Urinary bladder (tissue), 4 donors: ENCODE measurements around the gene LYAR. TPM values are rescaled to one million over a fixed set of nuclear protein-coding genes. Genes with fewer than 3 reads are reported as not detected.
"Not testable (repeated sequence)": the region's sequence is repeated elsewhere in the genome, so short reads cannot be mapped to it uniquely, and the experiment has no call there.

Experiments
- DNase-seq: peaks from one replicate; pipeline ENCODE4 v3.0.0-alpha.2; 2015; ENCODE audit errors: extremely low spot score
- H3K27ac ChIP-seq: one replicate; pipeline ENCODE4 v1.5.1; 2013; ENCODE audit warnings: low read depth, mild to moderate bottlenecking, moderate library complexity
- H3K36me3 ChIP-seq: one replicate; pipeline ENCODE4 v1.6.1; 2013; ENCODE audit warnings: mild to moderate bottlenecking, moderate library complexity; ENCODE audit not compliant: insufficient read depth
- H3K4me1 ChIP-seq: one replicate; pipeline ENCODE4 v1.6.1; 2013; ENCODE audit warnings: mild to moderate bottlenecking, moderate library complexity; ENCODE audit not compliant: insufficient read depth
- H3K4me3 ChIP-seq: one replicate; pipeline ENCODE4 v1.5.1; 2013; ENCODE audit warnings: low read depth, low read length
- WGBS: extraction: QIAGEN DNeasy Blood & Tissue Kit; methylation state at CpG from one replicate; pipeline ENCODE4 v1.1.7; 2013; 5-methylcytosine and 5-hydroxymethylcytosine counted together
- polyA plus RNA-seq: library from polyadenylated mRNA; stranded (reverse); fragments of 200-250 nt; gene quantifications from one replicate; pipeline ENCODE4 v1.2.3, GENCODE V29; 2013
- total RNA-seq: library from RNA; depleted of rRNA; stranded (reverse); fragments of >200 nt; gene quantifications from one replicate; pipeline ENCODE4 v1.2.3, GENCODE V29; 2014
- donor health status: healthy with polysubstance abuse.
- donor health status: healthy.

LYAR gene
- total and polyA plus RNA-seq, 2 donors, result 9.1 to 14.2 TPM

- Histone ChIP-seq H3K27ac (no peak overlapping the region), H3K4me1 (no peaks in the 10 kb centered on the region), H3K4me3 (no peak overlapping the region), H3K36me3 (no peaks in the 10 kb centered on the region)
- 87% methylated on average over 11 of the region's 11 CpGs for WGBS
- no peak for DNase-seq
Measured at GRCh38 chr4:4269331-4269731, 20.6 kb downstream of the LYAR start.

GRCh38 chr4:4268776-4269175 is 21.2 kb downstream of the LYAR start:
- 88% methylated on average over 1 of the region's 1 CpG for WGBS
- H3K27ac ChIP-seq, result no peak overlapping the region
- no peak for DNase-seq
- H3K36me3 ChIP-seq, result no peaks in the 10 kb centered on the region
- no peaks in the 10 kb centered on the region for H3K4me1 ChIP-seq
- H3K4me3 ChIP-seq, result no peak overlapping the region

GRCh38 chr4:4267981-4268380 is 22.0 kb downstream of the LYAR start:
- no peak for DNase-seq
- H3K4me1 ChIP-seq, result no peaks in the 10 kb centered on the region
- no peak overlapping the region for H3K4me3 ChIP-seq
- 83% methylated on average over 5 of the region's 5 CpGs for WGBS
- no peak overlapping the region for H3K27ac ChIP-seq
- H3K36me3 ChIP-seq, result no peaks in the 10 kb centered on the region

GRCh38 chr4:4260185-4260751 is 29.7 kb downstream of the LYAR start:
- DNase-seq, result no peak
- no peak overlapping the region for H3K27ac ChIP-seq
- no peaks in the 10 kb centered on the region for H3K4me1 ChIP-seq
- 71% methylated on average over 6 of the region's 6 CpGs for WGBS
- no peaks in the 10 kb centered on the region for H3K36me3 ChIP-seq
- H3K4me3 ChIP-seq, result no peak overlapping the region

- Histone ChIP-seq H3K27ac (no peak overlapping the region), H3K36me3 (no peaks in the 10 kb centered on the region), H3K4me3 (no peak overlapping the region), H3K4me1 (no peaks in the 10 kb centered on the region)
- WGBS, result 29% methylated on average over 9 of the region's 9 CpGs
- no peak for DNase-seq
Measured at GRCh38 chr4:4259484-4260100, 30.4 kb downstream of the LYAR start.

- 82% methylated on average over 3 of the region's 3 CpGs for WGBS
- not testable (repeated sequence) for DNase-seq
Measured at GRCh38 chr4:4257705-4258104, 32.2 kb downstream of the LYAR start.

GRCh38 chr4:4256799-4257198 is 33.2 kb downstream of the LYAR start:
- Histone ChIP-seq H3K4me1 (no peaks in the 10 kb centered on the region), H3K36me3 (no peaks in the 10 kb centered on the region), H3K4me3 (no peak overlapping the region), H3K27ac (no peak overlapping the region)
- WGBS, result 77% methylated on average over 10 of the region's 10 CpGs
- no peak for DNase-seq

More at GRCh38 chr4:4257705-4258104, 32.2 kb downstream of the LYAR start:
- not testable (repeated sequence) for H3K4me3 ChIP-seq, H3K27ac ChIP-seq, H3K36me3 ChIP-seq, H3K4me1 ChIP-seq

GRCh38 chr4:4254666-4255065 is 35.3 kb downstream of the LYAR start:
- Histone ChIP-seq H3K36me3 (no peaks in the 10 kb centered on the region), H3K4me3 (no peak overlapping the region), H3K4me1 (no peaks in the 10 kb centered on the region), H3K27ac (no peak overlapping the region)
- no peak for DNase-seq
- 82% methylated on average over 6 of the region's 6 CpGs for WGBS

- Histone ChIP-seq H3K4me1 (no peaks in the 10 kb centered on the region), H3K27ac (no peak overlapping the region), H3K4me3 (no peak overlapping the region), H3K36me3 (no peaks in the 10 kb centered on the region)
- WGBS, result 80% methylated on average over 11 of the region's 11 CpGs
- no peak for DNase-seq
Measured at GRCh38 chr4:4254199-4254598, 35.8 kb downstream of the LYAR start.

- Histone ChIP-seq H3K36me3 (no peaks in the 10 kb centered on the region), H3K27ac (no peak overlapping the region), H3K4me1 (no peaks in the 10 kb centered on the region), H3K4me3 (no peak overlapping the region)
- WGBS, result 81% methylated on average over 8 of the region's 8 CpGs
- DNase-seq, result no peak
Measured at GRCh38 chr4:4249866-4250265, 40.1 kb downstream of the LYAR start.

- H3K36me3 ChIP-seq, H3K4me1 ChIP-seq, DNase-seq, H3K27ac ChIP-seq, H3K4me3 ChIP-seq: not testable (repeated sequence)
- 91% methylated on average over 15 of the region's 15 CpGs for WGBS
Measured at GRCh38 chr4:4249342-4249741, 40.6 kb downstream of the LYAR start.

- peak overlapping the region; percentile 91 for H3K27ac ChIP-seq
- 13% methylated on average over 10 of the region's 10 CpGs for WGBS
Measured at GRCh38 chr4:4248885-4249203, 41.1 kb downstream of the LYAR start.

GRCh38 chr4:4248029-4248884 is 41.7 kb downstream of the LYAR start, which contains the start of gene TMEM128:
Gene TMEM128, minus strand, starts transcription at chr4:4248223. Its CDS starts 21 bp downstream, at chr4:4248202.
- peak within 1 kb of the TSS; percentile 91 for H3K27ac ChIP-seq
- no peaks in the 10 kb centered on the region for H3K4me1 ChIP-seq
- no peaks in the 10 kb centered on the region for H3K36me3 ChIP-seq
- H3K4me3 ChIP-seq, result peak within 1 kb of the TSS; percentile 84
- WGBS, result under 1% methylated on average over 62 of the region's 62 CpGs
- peak; percentile 89 for DNase-seq

More at GRCh38 chr4:4248885-4249203, 41.1 kb downstream of the LYAR start:
- Histone ChIP-seq H3K4me1 (no peaks in the 10 kb centered on the region), H3K36me3 (no peaks in the 10 kb centered on the region), H3K4me3 (peak overlapping the region; percentile 84)
- peak; percentile 2 for DNase-seq

- under 1% methylated on average over 12 of the region's 12 CpGs for WGBS
- Histone ChIP-seq H3K4me3 (peak overlapping the region; percentile 84), H3K4me1 (no peaks in the 10 kb centered on the region), H3K36me3 (no peaks in the 10 kb centered on the region), H3K27ac (peak overlapping the region; percentile 91)
- peak; percentile 10 for DNase-seq
Measured at GRCh38 chr4:4247696-4248028, 42.3 kb downstream of the LYAR start.
